ENCODE data around the gene TCF4.

Gene TCF4

DNA sequence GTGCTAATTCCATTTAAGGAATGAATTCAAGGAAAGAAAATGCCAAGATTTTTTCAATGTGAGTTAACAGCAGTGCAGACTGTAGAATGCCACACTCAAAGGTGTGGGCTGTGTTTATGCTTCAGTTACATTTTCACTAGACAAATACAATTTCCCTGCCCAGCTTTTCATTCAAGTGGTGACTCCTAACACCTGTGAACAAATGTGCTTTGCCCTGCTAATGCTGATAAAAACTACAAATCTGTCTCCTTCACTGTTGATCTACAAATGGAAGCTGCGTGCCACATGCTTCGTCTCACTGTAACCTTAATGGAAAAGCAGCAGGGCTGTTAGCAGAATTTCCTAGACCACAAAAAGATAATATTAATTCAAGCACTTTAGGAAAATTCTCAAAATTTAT is 19.8 kb upstream of the TCF4 start:
- in situ Hi-C loops (cut with MboI; ENCODE audit: low pct_unique_long_range_greater_than_20kb, low sequenced_read_pairs, unreplicated experiment): no loop called here
- DNase-seq (ENCODE audit: low spot score): no peak
- no peak for TF ChIP-seq CTCF (IDR thresholded peaks at IDR 0.05; ENCODE audit: extremely low read depth, insufficient read depth, missing control alignments)

DNA sequence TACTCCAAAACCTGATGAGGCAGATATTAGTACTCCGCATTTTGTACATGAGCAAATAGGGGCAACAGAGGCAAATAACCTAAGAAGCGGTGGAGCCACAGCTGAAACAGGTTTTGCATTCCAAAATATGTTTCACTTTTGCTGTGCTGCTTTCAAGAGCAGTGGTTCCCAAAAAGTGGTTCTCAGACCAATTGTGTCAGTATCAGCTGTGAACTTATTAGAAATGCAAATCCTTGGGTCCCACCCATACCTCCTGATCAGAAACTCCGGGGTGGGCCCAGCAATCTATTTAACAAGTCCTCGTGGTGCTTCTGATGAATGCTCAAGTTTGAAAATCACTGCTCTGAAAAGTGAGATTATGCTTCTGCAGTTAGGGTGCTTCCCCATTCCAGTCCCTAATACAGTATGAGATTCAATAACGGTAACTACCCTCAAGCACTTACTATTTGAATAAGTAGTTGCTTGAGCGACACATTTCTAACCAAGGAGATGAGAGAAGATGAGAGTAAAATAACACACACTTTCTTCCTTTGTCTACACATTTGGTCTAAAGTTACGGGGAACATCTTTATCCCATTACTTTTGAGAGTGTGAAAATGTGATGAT is 17.8 kb upstream of the TCF4 start:
- in situ Hi-C loops (cut with MboI; ENCODE audit: low pct_unique_long_range_greater_than_20kb, low sequenced_read_pairs, unreplicated experiment): no loop called here
- TF ChIP-seq CTCF (IDR thresholded peaks at IDR 0.05; ENCODE audit: extremely low read depth, insufficient read depth, missing control alignments): no peak
- DNase-seq (ENCODE audit: low spot score): peak; percentile 13

DNA sequence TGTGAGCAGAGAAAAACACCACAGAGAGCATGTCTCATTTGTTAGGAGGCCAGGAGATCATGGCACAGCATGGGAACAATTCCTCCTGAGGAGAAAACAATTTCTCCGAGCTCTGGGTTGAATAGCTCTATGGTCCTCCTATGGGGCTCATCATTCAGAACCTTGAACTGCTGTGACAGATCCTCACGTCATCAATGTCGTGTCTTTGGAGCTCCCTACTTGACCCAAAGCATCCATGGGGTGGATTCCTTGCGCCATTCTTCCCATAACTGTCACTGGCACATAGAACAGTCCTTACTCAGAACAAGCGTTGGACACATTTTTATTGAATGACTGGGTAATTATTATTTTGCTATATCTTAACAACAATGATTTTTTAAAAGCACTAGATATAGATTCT is 15.8 kb upstream of the TCF4 start:
- DNase-seq (ENCODE audit: low spot score): no peak
- in situ Hi-C loops (cut with MboI; ENCODE audit: low pct_unique_long_range_greater_than_20kb, low sequenced_read_pairs, unreplicated experiment): no loop called here
- no peak for TF ChIP-seq CTCF (IDR thresholded peaks at IDR 0.05; ENCODE audit: extremely low read depth, insufficient read depth, missing control alignments)

- no peak for TF ChIP-seq CTCF (IDR thresholded peaks at IDR 0.05; ENCODE audit: extremely low read depth, insufficient read depth, missing control alignments)
- no peak for DNase-seq (ENCODE audit: low spot score)
- in situ Hi-C loops (cut with MboI; ENCODE audit: low pct_unique_long_range_greater_than_20kb, low sequenced_read_pairs, unreplicated experiment): no loop called here
Observed at GRCh38 chr18:55593888-55594287, 5.9 kb upstream of the TCF4 start.

GRCh38 chr18:55592572-55592971 is 4.6 kb upstream of the TCF4 start:
- TF ChIP-seq CTCF (IDR thresholded peaks at IDR 0.05; ENCODE audit: extremely low read depth, insufficient read depth, missing control alignments): no peak
- in situ Hi-C loops (cut with MboI; ENCODE audit: low pct_unique_long_range_greater_than_20kb, low sequenced_read_pairs, unreplicated experiment): no loop called here
- DNase-seq (ENCODE audit: low spot score): no peak

- in situ Hi-C loops (cut with MboI; ENCODE audit: low pct_unique_long_range_greater_than_20kb, low sequenced_read_pairs, unreplicated experiment): no loop called here
- DNase-seq (ENCODE audit: low spot score): no peak
- no peak for TF ChIP-seq CTCF (IDR thresholded peaks at IDR 0.05; ENCODE audit: extremely low read depth, insufficient read depth, missing control alignments)
Observed at GRCh38 chr18:55592106-55592505, 4.1 kb upstream of the TCF4 start.

All from GM13977 (cell line).